ENCODE data around the gene BABAM2. TPM values are rescaled to one million over a fixed set of nuclear protein-coding genes. Genes with fewer than 3 reads are reported as not detected.

Gene BABAM2
- total RNA-seq, 1 donor from 2014 or later: 43.5 TPM

- DNase-seq (ENCODE audit: low spot score in 2 of 2, unreplicated experiment in 2 of 2): no peak
- Mint-ChIP-seq H3K9me3 (no peaks in the 10 kb centered on the region), H3K4me1 (peaks cover 6% of the 10 kb centered on the region), H3K36me3 (no peaks in the 10 kb centered on the region), H3K27me3 (ENCODE audit: low read depth) (no peaks in the 10 kb centered on the region), H3K27ac (no peak overlapping the region), H3K4me3 (no peak overlapping the region)
- TF ChIP-seq, protein P1, sequence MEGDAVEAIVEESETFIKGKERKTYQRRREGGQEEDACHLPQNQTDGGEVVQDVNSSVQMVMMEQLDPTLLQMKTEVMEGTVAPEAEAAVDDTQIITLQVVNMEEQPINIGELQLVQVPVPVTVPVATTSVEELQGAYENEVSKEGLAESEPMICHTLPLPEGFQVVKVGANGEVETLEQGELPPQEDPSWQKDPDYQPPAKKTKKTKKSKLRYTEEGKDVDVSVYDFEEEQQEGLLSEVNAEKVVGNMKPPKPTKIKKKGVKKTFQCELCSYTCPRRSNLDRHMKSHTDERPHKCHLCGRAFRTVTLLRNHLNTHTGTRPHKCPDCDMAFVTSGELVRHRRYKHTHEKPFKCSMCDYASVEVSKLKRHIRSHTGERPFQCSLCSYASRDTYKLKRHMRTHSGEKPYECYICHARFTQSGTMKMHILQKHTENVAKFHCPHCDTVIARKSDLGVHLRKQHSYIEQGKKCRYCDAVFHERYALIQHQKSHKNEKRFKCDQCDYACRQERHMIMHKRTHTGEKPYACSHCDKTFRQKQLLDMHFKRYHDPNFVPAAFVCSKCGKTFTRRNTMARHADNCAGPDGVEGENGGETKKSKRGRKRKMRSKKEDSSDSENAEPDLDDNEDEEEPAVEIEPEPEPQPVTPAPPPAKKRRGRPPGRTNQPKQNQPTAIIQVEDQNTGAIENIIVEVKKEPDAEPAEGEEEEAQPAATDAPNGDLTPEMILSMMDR (IDR thresholded peaks at IDR 0.05; ENCODE audit: unreplicated experiment): no peak
Observed at GRCh38 chr2:28378679-28379584, 488.4 kb downstream of the BABAM2 start.

GRCh38 chr2:28380219-28380618 lies 489.7 kb downstream of the BABAM2 start:
- H3K36me3 Mint-ChIP-seq: no peaks in the 10 kb centered on the region
- TF ChIP-seq, protein P1 (IDR thresholded peaks at IDR 0.05; ENCODE audit: unreplicated experiment): no peak
- DNase-seq (ENCODE audit: low spot score in 2 of 2, unreplicated experiment in 2 of 2): no peak
- no peak overlapping the region for H3K4me3 Mint-ChIP-seq
- H3K4me1 Mint-ChIP-seq: peaks cover 6% of the 10 kb centered on the region
- no peaks in the 10 kb centered on the region for H3K27me3 Mint-ChIP-seq (ENCODE audit: low read depth)
- no peaks in the 10 kb centered on the region for H3K9me3 Mint-ChIP-seq
- no peak overlapping the region for H3K27ac Mint-ChIP-seq

DNA sequence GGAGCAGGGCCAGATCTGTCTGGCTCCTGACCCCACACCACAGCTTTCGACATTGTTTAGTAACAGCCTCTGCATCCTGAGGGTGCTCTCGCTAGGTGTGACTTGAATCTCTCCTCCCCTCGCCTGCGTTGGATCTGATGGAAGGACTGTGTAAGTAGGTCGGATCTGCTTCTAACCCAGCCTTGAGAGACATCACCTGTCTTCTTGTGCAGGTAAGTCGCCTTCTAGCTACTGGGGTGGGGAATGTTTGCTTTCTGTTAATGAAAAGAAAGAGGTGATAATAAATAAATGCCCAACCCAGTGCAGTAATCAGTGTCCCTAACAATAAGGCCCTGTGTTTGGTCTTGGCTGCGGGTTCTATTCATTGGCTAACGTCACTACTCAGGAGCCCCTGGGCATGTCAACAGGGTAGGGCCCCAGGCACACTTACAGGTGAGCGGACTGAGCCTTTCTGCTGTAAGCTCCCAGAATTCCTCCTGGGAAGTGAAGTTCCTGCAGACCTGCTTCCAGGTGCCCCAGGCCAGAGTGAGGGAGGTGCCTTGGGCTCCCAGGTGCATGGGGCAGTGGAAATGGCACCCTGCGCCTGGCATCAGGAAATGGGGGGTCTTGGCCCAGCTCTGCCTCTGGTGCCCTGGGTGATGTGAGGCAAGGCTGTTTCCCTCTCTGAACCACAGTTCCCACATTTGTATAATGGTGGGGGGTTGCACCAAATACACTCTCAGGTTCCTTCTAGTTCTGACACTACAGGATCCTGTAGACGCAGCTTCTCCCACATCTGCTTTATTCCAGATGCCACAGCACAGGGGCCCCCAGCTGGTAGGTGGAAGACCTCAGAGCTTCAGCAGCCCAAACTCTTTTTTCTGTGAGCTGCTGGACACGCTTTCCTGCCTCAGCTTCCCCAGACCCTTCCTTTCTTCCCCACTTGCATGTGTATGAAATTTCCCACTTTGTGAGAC lies 491.0 kb downstream of the BABAM2 start:
- TF ChIP-seq, protein P1 (IDR thresholded peaks at IDR 0.05; ENCODE audit: unreplicated experiment): no peak
- Mint-ChIP-seq H3K36me3 (no peaks in the 10 kb centered on the region), H3K27me3 (ENCODE audit: low read depth) (no peaks in the 10 kb centered on the region), H3K9me3 (no peaks in the 10 kb centered on the region), H3K4me1 (peaks cover 6% of the 10 kb centered on the region), H3K27ac (no peak overlapping the region), H3K4me3 (no peak overlapping the region)
- no peak for DNase-seq (ENCODE audit: low spot score in 2 of 2, unreplicated experiment in 2 of 2)

DNA sequence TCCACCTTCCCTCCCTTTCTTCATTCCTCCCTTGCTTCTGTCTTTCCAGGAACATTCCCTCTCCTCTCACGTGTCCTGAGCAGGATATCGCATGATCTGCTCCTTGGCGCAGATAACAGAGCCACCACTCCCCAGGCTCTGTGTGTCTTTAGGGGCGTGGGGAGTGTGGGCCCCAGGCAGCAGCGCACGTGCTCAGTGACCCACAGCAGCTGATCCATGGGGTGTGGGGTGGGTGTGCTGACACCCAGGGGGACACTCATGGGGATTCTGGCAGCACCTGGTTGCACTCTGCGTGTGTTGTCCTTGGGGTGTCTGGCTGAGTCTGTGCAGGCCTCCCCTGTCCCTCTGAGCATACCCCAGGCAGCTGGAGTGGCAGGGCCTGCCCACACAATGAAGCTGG lies 492.2 kb downstream of the BABAM2 start:
- Mint-ChIP-seq H3K9me3 (no peaks in the 10 kb centered on the region), H3K27ac (no peak overlapping the region)

More for the DNA sequence above, 492.2 kb downstream of the BABAM2 start:
- Mint-ChIP-seq H3K27me3 (ENCODE audit: low read depth) (no peaks in the 10 kb centered on the region), H3K4me3 (no peak overlapping the region), H3K4me1 (peaks cover 8% of the 10 kb centered on the region), H3K36me3 (no peaks in the 10 kb centered on the region)
- no peak for DNase-seq (ENCODE audit: low spot score in 2 of 2, unreplicated experiment in 2 of 2)
- TF ChIP-seq, protein P1 (IDR thresholded peaks at IDR 0.05; ENCODE audit: unreplicated experiment): no peak

All from mesothelial cell of epicardium (in vitro differentiated cells).